NCI-H2196 treated with DMSO at 0.1 percent for 48 hours (cell line): ENCODE results near the gene FIGLA.

Source experiments
- DNase-seq: peaks from one replicate; lab custom pipeline; 2025; ENCODE audit not compliant: unreplicated experiment; lab: John Stamatoyannopoulos, UW

FIGLA gene

GRCh38 chr2:70776266-70776665 lies 14.2 kb downstream of the FIGLA start:
- DNase-seq: no peak

- no peak for DNase-seq
These were observed 15.3 kb downstream of the FIGLA start for GRCh38 chr2:70775141-70775540.

GRCh38 chr2:70772486-70773155 lies 17.8 kb downstream of the FIGLA start:
- no peak for DNase-seq

GRCh38 chr2:70771446-70771845 lies 19.0 kb downstream of the FIGLA start:
- DNase-seq: no peak

- no peak for DNase-seq
These were observed 21.0 kb downstream of the FIGLA start for GRCh38 chr2:70769450-70769849.

GRCh38 chr2:70768590-70769085 lies 21.8 kb downstream of the FIGLA start:
- no peak for DNase-seq

- DNase-seq: peak; percentile 5
These were observed 22.5 kb downstream of the FIGLA start, which contains the start of gene ADD2 for GRCh38 chr2:70767699-70768589. Gene ADD2 (minus strand): TSS chr2:70768200. CDS start chr2:70706408, 61,792 bp downstream.

GRCh38 chr2:70767079-70767698 lies 23.3 kb downstream of the FIGLA start:
- DNase-seq: no peak

GRCh38 chr2:70766357-70767078 lies 23.9 kb downstream of the FIGLA start:
- no peak for DNase-seq

GRCh38 chr2:70765507-70765906 lies 24.9 kb downstream of the FIGLA start:
- DNase-seq: no peak

GRCh38 chr2:70759446-70759845 lies 31.0 kb downstream of the FIGLA start:
- DNase-seq: no peak

- DNase-seq: no peak
These were observed 32.5 kb downstream of the FIGLA start for GRCh38 chr2:70757966-70758365.

- no peak for DNase-seq
These were observed 33.1 kb downstream of the FIGLA start for GRCh38 chr2:70757360-70757759.

- no peak for DNase-seq
These were observed 34.3 kb downstream of the FIGLA start for GRCh38 chr2:70756128-70756527.

- no peak for DNase-seq
These were observed 36.5 kb downstream of the FIGLA start for GRCh38 chr2:70753902-70754301.

- DNase-seq: no peak
These were observed 37.4 kb downstream of the FIGLA start for GRCh38 chr2:70753031-70753430.

GRCh38 chr2:70752396-70752795 lies 38.0 kb downstream of the FIGLA start:
- no peak for DNase-seq

- no peak for DNase-seq
These were observed 38.6 kb downstream of the FIGLA start for GRCh38 chr2:70751881-70752280.

GRCh38 chr2:70750320-70750719 lies 40.1 kb downstream of the FIGLA start:
- no peak for DNase-seq

GRCh38 chr2:70748002-70748784 lies 42.2 kb downstream of the FIGLA start:
- no peak for DNase-seq
